ENCODE results near the gene FZD7.

The FZD7 gene

DNA sequence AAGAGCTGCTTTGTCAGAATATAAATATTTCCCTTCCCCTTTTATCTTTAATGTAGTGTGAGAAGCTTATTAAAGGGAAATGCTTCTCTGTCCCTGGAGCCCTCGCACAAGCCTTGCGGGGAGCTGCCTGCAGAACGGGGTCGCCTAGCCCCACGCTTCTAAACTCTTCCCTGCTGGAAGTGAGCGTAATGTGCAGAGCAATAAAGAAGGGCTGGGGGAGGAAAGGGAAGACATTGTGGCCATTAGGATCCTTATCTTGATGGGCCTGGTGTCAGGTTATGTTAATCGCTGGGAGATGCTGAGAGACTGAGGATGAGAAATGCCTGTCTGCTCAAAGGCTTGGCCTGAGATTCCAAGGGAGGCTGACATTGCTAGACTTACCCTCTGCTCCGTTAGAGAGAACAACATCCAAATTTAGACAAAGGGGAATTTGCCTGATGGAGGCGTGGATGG is 18.9 kb upstream of the FZD7 start:
- no peak for DNase-seq

DNA sequence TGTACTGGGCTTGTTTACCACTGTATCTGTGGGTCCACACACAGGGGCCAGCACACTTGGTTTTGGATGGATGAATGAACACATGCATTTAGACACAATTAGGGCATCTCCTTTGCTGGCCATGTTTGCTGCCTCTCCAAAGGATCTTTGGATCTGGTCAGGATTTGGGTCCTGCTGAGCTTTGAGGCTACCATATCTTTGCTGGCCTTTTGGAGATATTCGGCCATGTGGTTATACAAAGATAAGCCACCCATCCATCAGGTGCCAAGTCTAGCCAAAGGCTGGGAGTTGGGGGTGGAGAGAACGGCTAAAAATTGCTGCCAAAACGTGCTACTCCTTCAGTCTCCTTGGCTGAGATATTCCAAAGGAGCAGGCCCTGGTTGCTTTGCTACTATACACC is 18.2 kb upstream of the FZD7 start:
- DNase-seq = peak; percentile 85

DNA sequence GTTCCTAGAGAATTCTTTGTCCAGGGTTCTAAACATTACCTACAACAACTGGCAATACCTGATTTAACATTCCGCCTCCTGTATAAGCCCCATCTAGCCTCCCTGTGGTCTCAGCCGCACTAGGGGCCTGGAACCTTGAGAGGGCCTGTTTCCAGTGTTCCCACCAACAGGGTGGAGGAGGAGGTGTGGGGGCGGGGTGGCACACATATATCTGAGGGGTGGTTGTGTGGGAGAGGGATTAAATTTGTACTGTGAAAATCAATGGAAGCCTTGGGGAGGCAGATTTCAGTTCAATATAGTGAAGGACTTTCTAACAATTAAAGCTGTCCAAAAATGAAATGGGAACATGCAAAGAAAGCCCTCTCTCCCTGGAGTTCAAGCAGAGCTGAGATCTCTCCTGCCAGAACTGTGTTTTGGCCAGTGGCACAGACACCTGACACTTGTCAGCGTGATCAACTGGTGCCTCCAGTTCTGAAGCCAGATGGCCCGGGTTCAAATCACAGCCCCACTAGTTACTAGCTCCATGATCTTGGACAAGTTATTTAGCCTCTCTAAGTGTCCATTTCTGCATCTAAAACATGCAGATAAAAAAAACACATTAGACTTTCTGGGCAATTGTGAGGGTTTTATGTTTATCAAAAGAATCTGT is 17.0 kb upstream of the FZD7 start:
- no peak for DNase-seq

DNA sequence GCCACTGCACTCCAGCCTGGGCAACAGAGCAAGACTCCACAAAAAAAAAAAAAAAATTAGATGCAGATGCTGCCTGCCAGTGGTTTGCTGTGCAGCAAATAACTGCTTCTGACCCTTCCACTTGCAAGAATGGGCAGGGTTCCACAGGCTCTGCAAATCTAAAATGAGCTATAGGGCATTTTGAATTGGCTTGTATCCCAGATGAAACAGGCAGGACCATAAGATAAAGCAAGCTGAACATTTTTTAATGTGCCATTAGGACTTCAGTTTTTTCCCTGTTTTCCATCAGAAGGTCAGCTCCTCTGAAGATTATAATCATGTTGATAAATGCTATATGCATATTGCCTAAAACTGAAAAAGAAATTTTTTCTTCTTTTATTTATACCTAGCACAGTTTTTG is 15.7 kb upstream of the FZD7 start:
- peak; percentile 60 for DNase-seq

DNA sequence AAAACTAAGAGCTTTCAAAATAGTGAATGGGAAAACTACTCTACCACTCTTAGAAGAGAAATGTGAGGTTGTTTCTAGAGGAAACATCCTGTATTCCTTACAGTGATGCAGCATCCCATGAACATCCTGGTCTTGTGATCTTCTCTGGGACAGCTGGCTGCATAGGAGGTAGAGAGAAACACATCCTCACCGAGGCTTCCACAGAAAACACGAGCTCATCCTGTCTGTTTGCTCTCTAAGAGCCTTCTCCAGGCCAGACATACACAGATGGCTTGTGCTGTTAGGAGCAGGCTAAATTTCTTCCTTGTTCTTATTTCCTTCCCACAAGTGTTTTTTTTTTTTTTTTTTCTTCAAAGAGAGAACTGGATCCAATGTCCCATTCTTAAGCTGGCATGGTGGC is 14.7 kb upstream of the FZD7 start:
- no peak for DNase-seq

DNA sequence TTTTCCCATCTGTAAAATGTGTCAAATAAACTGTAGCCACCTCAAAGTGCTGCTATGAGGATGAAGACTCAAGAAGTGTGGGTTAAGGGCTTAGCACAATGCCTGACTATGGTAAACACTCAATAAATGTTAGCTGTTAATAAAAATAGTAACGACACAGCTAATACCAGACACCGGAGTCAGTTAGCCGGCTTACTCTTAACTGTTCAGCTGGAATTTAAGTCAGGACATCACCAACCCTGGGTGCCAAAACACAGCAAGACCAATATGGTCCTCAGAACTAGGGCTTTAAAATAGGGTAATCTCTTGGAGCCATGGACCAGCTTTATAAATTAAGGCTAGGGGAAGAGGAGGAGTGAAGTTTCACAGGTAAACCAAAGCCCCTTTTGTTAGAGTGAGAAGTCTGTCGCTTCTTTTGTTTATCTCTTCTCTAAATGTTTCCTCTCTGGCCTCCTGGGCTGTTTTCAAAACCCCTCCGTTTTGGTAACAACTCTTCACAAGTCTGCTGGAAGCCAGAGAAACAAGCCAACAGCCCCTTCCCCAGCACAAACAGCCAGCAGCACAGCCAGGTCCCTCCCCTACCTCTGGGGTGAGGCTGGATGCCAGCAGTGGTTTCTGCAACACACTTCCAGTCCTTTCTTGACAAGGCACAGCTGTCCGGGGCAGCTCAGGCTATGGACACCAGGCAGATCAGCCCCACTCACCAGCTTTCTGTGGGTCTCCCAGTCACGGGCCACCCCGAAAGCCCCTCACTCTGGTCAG is 13.8 kb upstream of the FZD7 start:
- DNase-seq = no peak

DNA sequence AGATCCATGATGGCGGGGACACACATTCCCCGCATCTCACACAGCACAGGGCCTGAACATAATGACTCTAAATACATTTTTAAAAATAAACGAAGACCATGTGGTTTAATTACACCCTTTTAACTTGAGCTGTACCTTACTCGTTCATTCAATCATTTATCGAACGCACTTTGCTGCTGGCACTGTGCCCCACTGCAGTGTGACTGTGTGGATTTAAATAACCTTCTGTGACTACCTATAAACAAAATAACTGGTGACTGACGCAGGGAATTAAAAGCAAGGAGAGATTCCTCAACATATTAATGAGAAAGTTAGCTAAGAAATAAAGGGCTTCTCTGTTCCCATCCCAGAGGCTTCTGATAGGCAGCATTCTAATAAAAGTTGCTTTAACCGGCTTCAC is 10.9 kb upstream of the FZD7 start:
- no peak for DNase-seq

DNA sequence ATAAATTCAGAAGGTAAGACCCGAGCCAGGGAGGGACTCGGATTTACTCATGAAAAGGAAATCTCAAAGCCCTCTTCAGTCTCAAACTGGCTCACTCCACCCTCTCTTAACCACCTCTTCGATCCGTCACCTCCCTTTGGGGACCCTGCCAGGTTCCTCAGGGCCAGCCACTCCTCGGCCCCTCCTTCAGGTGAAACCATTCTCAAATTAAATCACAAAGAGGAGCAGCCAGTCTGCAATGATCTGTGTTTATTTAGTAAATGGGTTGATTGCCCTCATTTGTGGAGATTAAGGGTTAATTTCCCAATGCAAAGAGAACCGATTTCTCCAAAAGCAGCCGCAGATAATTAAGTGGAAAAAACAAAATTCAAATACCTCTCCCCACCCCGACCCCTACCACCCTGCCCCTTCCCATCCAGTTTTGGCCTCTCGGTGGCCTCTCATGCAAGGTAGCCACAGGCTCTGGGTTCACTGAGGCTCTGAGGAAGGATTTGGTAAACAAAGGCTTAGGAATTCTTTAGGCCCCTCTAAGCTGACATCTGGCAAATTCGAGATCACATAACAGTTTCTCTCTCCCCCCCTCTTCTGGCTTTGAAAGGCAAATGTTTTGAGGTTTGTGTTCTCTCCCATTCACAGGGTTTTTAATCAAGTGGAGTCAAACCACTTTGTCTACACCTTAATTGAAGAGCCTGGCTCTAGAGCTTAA is 10.3 kb upstream of the FZD7 start:
- DNase-seq = no peak

DNA sequence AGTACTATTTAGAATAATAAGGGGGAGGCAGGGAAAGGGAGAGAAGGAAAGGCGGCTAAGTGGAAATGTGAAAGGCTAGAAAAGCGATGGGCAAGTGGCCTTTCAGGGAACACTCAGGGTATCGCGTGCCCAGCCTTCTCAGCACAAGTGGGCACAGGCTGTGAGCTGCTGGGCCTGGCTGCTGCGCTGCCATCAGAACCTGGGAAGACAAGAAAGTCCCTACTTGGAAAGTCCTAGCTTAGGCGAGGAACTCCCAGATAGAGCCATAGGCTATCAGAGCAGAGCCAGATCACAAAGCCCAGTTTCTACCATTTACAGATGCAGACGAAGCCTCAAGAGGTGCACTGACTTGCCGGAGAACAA is 9.8 kb upstream of the FZD7 start:
- DNase-seq = no peak

DNA sequence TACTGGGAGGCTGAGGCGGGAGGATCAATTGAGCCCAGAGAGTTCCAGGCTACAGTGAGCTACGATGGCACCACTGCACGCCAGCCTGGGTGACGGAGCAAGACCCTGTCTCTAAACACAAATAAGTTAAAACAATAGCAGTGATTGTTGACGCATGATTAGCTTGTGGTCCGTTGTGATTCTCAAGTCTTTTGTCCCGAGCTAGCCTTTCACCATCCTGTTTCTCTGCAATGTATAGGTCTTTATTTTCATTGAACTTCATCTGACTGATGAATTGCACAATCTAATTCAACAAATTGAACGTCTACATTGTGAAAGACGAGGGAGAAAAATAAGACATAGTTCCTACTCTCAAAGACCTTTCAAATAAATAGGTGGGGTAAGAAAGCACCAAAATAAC is 8.8 kb upstream of the FZD7 start:
- no peak for DNase-seq

DNA sequence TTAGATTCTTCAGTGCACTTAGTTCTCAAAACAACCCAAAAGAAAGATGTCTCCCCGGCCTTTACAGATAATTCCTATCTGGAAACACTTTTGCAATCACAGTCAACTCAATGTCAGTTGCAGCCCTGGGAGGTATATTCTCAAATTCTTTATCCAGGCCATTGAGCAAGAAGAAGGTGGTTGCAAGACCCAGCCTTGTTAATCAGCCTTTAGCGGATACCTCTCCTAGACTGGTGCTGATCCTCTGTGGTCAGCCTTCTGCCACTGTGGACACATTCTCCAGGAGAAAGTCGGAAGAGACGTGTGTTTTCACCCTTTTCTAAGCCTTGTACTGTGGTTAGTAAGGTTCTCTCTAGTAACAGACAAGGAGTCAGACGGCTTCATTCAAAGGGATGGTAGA is 7.8 kb upstream of the FZD7 start:
- DNase-seq = no peak

DNA sequence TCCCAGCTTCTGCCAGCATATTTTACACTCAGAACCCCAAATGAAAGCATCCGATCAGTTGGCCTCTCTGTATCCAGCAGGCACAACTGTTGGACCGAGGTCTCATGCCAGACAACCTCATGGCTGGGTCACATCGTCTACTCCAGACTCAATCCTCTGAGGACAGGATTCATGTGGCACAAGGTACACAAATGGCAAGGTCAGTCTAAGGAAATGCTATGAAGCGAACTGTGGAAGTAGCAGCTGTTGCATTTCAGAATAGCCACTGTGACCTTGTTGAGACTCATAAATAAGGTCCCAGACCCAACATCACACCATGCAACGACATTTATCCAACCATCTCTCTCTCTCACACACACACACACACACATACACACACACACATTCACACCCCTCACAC is 7.1 kb upstream of the FZD7 start:
- DNase-seq = no peak

DNA sequence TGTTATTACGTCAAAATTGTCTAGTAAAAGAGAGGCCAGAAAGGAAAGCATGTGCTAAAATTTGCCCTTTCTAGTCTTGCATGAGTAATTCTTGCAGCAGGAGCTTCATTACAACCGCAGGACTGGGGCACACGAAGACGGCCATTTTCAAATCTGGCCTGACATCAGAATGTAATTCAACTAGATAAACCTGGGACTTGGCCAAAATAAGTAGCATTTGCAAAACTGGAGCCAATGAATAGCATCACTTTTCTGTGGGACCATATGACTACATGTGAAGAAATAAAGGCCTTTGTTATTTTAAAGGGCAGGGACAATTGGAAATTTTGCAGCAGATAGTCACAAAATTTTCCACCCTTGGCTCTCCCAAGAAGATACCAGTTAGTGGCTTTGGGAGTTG is 3.0 kb upstream of the FZD7 start:
- DNase-seq = no peak

DNA sequence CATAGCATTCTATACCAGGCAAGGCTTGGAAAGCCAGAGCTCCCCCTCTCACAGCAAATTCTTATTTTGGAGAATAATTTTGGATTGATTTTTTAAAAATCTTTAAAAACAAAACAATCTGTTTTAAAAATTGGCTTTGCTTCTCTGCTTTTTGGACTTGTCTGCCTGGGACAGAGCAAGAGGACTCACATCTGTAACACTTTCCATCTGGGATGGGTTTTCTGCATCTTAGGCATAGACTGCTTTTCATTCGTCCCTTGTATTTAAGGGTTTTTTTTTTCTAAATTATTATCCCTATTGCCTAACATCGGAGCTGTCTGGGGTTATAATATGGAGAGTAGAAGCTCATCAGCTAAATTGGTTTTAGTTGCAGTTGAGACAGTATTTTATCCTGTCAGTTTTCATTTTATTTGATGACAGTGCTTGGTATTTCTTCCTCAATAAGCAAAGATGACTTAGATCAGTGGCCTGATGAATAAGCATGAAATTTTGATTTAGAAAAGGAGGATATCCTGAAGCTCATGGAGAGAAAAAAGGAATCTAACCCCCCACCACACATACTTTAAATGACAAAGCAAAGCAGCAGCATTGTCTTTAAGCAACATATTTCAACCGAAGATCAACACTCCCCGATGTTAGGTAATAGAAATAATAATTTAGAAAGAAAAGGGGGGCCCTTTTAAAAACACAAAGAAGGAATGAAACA is 2.3 kb upstream of the FZD7 start:
- DNase-seq = no peak

DNA sequence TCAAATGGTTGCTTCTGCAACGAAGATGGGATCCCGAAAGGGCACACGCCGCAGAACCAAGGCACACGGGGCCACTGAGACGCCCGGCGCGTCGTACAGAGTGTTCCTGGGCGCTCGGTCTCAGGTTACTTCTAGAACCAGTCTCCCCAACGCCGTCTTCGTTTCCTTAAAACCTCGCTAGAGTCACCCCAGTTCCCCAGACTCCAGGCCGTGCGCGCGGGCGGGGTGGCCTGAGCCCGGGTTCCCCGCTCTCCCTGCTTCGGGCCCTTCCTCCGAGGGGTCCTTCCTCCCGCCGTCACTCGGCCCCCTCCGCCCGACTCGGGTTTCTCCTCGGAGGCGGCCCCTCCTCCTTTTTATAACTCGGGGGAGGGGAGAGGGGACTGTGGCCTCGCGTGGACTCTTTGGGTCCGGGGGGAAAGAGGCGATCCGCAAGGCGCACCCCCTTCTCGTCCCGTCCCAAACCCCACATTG is 774 bp upstream of the FZD7 start:
- DNase-seq = peak; percentile 17

DNA sequence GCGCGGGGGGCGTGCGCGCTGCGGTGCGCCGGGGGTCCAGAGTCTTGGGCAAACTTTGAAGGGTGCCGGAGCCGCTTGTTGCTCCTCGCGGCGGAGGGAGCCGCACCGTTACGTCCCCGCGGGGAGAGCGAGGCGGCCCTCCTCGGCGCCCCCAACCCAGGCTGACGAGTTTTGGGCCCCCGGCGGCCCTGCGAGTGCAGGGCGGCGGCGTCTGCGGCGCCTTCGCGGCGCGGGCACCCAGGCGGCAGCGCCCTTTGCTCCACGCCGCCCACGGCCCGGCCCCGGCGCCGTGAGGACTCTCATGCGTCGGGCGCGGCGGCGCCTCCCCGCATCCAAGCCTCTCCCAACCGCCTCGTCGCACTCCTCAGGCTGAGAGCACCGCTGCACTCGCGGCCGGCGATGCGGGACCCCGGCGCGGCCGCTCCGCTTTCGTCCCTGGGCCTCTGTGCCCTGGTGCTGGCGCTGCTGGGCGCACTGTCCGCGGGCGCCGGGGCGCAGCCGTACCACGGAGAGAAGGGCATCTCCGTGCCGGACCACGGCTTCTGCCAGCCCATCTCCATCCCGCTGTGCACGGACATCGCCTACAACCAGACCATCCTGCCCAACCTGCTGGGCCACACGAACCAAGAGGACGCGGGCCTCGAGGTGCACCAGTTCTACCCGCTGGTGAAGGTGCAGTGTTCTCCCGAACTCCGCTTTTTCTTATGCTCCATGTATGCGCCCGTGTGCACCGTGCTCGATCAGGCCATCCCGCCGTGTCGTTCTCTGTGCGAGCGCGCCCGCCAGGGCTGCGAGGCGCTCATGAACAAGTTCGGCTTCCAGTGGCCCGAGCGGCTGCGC is 814 bp downstream of the FZD7 start:
- peak; percentile 21 for DNase-seq

DNA sequence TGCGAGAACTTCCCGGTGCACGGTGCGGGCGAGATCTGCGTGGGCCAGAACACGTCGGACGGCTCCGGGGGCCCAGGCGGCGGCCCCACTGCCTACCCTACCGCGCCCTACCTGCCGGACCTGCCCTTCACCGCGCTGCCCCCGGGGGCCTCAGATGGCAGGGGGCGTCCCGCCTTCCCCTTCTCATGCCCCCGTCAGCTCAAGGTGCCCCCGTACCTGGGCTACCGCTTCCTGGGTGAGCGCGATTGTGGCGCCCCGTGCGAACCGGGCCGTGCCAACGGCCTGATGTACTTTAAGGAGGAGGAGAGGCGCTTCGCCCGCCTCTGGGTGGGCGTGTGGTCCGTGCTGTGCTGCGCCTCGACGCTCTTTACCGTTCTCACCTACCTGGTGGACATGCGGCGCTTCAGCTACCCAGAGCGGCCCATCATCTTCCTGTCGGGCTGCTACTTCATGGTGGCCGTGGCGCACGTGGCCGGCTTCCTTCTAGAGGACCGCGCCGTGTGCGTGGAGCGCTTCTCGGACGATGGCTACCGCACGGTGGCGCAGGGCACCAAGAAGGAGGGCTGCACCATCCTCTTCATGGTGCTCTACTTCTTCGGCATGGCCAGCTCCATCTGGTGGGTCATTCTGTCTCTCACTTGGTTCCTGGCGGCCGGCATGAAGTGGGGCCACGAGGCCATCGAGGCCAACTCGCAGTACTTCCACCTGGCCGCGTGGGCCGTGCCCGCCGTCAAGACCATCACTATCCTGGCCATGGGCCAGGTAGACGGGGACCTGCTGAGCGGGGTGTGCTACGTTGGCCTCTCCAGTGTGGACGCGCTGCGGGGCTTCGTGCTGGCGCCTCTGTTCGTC is 1.7 kb downstream of the FZD7 start:
- peak; percentile 50 for DNase-seq

DNA sequence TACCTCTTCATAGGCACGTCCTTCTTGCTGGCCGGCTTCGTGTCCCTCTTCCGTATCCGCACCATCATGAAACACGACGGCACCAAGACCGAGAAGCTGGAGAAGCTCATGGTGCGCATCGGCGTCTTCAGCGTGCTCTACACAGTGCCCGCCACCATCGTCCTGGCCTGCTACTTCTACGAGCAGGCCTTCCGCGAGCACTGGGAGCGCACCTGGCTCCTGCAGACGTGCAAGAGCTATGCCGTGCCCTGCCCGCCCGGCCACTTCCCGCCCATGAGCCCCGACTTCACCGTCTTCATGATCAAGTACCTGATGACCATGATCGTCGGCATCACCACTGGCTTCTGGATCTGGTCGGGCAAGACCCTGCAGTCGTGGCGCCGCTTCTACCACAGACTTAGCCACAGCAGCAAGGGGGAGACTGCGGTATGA is 2.3 kb downstream of the FZD7 start:
- DNase-seq = no peak

DNA sequence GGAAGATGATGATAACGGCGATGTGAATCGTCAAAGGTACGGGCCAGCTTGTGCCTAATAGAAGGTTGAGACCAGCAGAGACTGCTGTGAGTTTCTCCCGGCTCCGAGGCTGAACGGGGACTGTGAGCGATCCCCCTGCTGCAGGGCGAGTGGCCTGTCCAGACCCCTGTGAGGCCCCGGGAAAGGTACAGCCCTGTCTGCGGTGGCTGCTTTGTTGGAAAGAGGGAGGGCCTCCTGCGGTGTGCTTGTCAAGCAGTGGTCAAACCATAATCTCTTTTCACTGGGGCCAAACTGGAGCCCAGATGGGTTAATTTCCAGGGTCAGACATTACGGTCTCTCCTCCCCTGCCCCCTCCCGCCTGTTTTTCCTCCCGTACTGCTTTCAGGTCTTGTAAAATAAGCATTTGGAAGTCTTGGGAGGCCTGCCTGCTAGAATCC is 3.0 kb downstream of the FZD7 start:
- no peak for DNase-seq

DNA sequence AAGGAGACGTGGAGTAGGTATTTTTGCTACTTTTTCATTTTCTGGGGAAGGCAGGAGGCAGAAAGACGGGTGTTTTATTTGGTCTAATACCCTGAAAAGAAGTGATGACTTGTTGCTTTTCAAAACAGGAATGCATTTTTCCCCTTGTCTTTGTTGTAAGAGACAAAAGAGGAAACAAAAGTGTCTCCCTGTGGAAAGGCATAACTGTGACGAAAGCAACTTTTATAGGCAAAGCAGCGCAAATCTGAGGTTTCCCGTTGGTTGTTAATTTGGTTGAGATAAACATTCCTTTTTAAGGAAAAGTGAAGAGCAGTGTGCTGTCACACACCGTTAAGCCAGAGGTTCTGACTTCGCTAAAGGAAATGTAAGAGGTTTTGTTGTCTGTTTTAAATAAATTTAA is 3.4 kb downstream of the FZD7 start:
- no peak for DNase-seq

Measured in hematopoietic multipotent progenitor cell treated with erythropoietin and hydrocortisone succinate and interleukin-3 and kit ligand, for 8 days (in vitro differentiated cells).